ENCODE data around the gene SVOPL. TPM values are rescaled to one million over a fixed set of nuclear protein-coding genes. Genes with fewer than 3 reads are reported as not detected.

The SVOPL gene
- polyA plus RNA-seq, 1 of the 3 experiments (the other 2 are of a cell fraction) = not detected

DNA sequence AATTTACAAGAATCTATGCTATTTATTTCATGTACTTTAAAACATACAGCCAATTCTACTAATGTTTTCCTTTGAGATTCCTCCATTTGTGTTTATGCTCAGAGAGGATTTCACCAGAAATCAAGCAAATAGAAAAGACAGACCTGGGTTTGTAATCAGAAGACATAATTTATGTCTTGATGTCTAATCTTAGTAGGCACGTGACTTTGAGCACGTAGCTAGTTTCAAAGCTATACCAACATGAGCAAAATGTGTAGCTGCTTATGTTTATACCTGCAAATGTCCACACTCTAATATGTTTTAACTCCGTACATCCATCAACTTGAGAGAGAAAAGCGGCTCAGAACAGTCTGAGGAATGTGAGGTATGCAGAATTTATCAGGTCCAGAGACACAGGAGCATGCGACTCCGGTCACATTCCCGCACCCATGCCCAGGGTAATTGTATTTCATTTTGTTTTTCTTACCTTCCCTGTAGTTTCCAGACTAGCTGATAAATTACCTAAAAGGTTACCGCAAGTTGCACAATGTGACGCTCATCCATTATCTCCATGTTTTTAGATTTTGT lies 40.0 kb downstream of the SVOPL start (continued):
- TF ChIP-seq GABPA (IDR thresholded peaks at IDR 0.05; ENCODE audit: low read depth) (no peak), EP300 (IDR thresholded peaks at IDR 0.05; ENCODE audit: borderline replicate concordance in 1 of 2, low read depth in 1 of 2, low read length in 1 of 2) (no peak), EZH2phosphoT487 (IDR thresholded peaks at IDR 0.05; ENCODE audit: borderline replicate concordance, low read depth) (no peak), FOXJ3 (CRISPR knock-in tag; IDR thresholded peaks at IDR 0.05) (no peak), RCOR1 (IDR thresholded peaks at IDR 0.05; ENCODE audit: low read length) (no peak), TCF12 (IDR thresholded peaks at IDR 0.05) (no peak), NRF1 (IDR thresholded peaks at IDR 0.05; ENCODE audit: low read depth, low read length) (no peak)

DNA sequence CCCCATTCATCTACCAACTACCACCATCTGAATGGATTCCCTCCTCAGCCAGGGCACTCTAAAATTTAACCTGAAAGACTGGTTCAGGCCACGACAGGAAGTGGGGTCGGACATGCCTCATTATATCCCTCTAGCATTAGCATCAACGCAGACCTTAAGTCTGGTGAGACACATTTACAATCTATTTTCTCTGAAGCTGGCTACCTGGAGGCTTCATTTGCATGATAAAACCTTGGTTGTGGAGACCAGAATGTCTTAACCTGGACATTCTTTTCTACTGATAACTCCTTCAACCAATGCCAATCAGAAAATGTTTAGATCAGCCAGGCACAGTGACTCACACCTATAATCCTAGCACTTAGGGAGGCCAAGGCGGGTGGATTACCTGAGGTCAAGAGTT lies 42.3 kb downstream of the SVOPL start:
- WGBS (ENCODE audit: low lambda C conversion rate) = 56% methylated on average over 4 of the region's 4 CpGs
- no peaks in the 10 kb centered on the region for H3K27me3 ChIP-seq (ENCODE audit: insufficient read depth)
- ChIA-PET POLR2A (no interaction called here), CTCF (no interaction called here)
- DNase-seq = no peak
- peaks cover 5% of the 10 kb centered on the region; the same call in 1 of the 2 replicates for H3K9me3 ChIP-seq
- H3K9ac ChIP-seq = no peak overlapping the region
- no peak overlapping the region for H3K4me2 ChIP-seq
- peaks cover 0 to 34% of the 10 kb centered on the region in 2 experiments; a peak in 2 of 4 replicates for H3K4me1 ChIP-seq (ENCODE audit: control insufficient read depth in 1 of 2, insufficient read depth in 2 of 2, low read depth in 1 of 2, low read length in 1 of 2)
- no peaks in the 10 kb centered on the region for H3F3A ChIP-seq (replicated peaks; ENCODE audit: insufficient read depth)
- no peaks in the 10 kb centered on the region for H4K20me1 ChIP-seq (ENCODE audit: insufficient read depth)
- no peak overlapping the region for H2AFZ ChIP-seq (ENCODE audit: low read depth)
- no peaks in the 10 kb centered on the region for H3K36me3 ChIP-seq (replicated peaks in 1 of 2; ENCODE audit: control insufficient read depth in 1 of 2, insufficient read depth in 2 of 2, low read length in 1 of 2)
- TF ChIP-seq, protein P1, sequence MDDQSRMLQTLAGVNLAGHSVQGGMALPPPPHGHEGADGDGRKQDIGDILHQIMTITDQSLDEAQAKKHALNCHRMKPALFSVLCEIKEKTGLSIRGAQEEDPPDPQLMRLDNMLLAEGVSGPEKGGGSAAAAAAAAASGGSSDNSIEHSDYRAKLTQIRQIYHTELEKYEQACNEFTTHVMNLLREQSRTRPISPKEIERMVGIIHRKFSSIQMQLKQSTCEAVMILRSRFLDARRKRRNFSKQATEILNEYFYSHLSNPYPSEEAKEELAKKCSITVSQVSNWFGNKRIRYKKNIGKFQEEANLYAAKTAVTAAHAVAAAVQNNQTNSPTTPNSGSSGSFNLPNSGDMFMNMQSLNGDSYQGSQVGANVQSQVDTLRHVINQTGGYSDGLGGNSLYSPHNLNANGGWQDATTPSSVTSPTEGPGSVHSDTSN (IDR thresholded peaks at IDR 0.05) = no peak
- no peak for TF ChIP-seq TAF1 (IDR thresholded peaks at IDR 0.05; ENCODE audit: borderline replicate concordance, low read depth, low read length)
- TF ChIP-seq TEAD4 (IDR thresholded peaks at IDR 0.05; ENCODE audit: borderline replicate concordance, insufficient read depth) = no peak
- no peak for TF ChIP-seq NFIC (IDR thresholded peaks at IDR 0.05; ENCODE audit: borderline replicate concordance)
- no peak for TF ChIP-seq MXI1 (IDR thresholded peaks at IDR 0.05; ENCODE audit: low read depth, low read length)
- TF ChIP-seq, protein P2, sequence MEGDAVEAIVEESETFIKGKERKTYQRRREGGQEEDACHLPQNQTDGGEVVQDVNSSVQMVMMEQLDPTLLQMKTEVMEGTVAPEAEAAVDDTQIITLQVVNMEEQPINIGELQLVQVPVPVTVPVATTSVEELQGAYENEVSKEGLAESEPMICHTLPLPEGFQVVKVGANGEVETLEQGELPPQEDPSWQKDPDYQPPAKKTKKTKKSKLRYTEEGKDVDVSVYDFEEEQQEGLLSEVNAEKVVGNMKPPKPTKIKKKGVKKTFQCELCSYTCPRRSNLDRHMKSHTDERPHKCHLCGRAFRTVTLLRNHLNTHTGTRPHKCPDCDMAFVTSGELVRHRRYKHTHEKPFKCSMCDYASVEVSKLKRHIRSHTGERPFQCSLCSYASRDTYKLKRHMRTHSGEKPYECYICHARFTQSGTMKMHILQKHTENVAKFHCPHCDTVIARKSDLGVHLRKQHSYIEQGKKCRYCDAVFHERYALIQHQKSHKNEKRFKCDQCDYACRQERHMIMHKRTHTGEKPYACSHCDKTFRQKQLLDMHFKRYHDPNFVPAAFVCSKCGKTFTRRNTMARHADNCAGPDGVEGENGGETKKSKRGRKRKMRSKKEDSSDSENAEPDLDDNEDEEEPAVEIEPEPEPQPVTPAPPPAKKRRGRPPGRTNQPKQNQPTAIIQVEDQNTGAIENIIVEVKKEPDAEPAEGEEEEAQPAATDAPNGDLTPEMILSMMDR (IDR thresholded peaks at IDR 0.05) = no peak
- no peak for TF ChIP-seq ELF1 (IDR thresholded peaks at IDR 0.05)
- H3K79me2 ChIP-seq (ENCODE audit: insufficient read depth) = no peaks in the 10 kb centered on the region
- no peak overlapping the region for H3K27ac ChIP-seq (ENCODE audit: low read depth in 2 of 2, low read length in 1 of 2)
- H3K9me2 ChIP-seq = no peaks in the 10 kb centered on the region
- H3K4me3 ChIP-seq (ENCODE audit: low read depth in 2 of 2, low read length in 1 of 2) = no peak overlapping the region
